Eye (tissue), 1 donor: ENCODE measurements around the gene FOXF1.
A peak's percentile ranks its signal among the peaks of the same experiment; 100 is the strongest.

Experiments used
- DNase-seq: peaks from one replicate; pipeline ENCODE4 v3.0.0-alpha.2; 2015

Gene FOXF1

GRCh38 chr16:86492961-86493629 lies 17.2 kb upstream of the FOXF1 start:
- DNase-seq = no peak

- DNase-seq = peak; percentile 53
Measured at GRCh38 chr16:86494039-86494564, 16.2 kb upstream of the FOXF1 start.

GRCh38 chr16:86494565-86495356 lies 15.6 kb upstream of the FOXF1 start:
- peak; percentile 50 for DNase-seq

GRCh38 chr16:86495357-86495701 lies 15.0 kb upstream of the FOXF1 start:
- DNase-seq = no peak

- peak; percentile 57 for DNase-seq
Measured at GRCh38 chr16:86495756-86496261, 14.5 kb upstream of the FOXF1 start.

- peak; percentile 46 for DNase-seq
Measured at GRCh38 chr16:86496262-86496928, 13.9 kb upstream of the FOXF1 start.

- no peak for DNase-seq
Measured at GRCh38 chr16:86496929-86497461, 13.3 kb upstream of the FOXF1 start.

GRCh38 chr16:86497551-86498021 lies 12.7 kb upstream of the FOXF1 start:
- peak; percentile 70 for DNase-seq

- DNase-seq = peak; percentile 52
Measured at GRCh38 chr16:86498155-86498670, 12.1 kb upstream of the FOXF1 start.

GRCh38 chr16:86498671-86499439 lies 11.5 kb upstream of the FOXF1 start:
- peak; percentile 74 for DNase-seq

- DNase-seq = no peak
Measured at GRCh38 chr16:86499440-86499786, 10.9 kb upstream of the FOXF1 start.

GRCh38 chr16:86499889-86500707 lies 10.2 kb upstream of the FOXF1 start:
- DNase-seq = peak; percentile 49

- DNase-seq = no peak
Measured at GRCh38 chr16:86500708-86501510, 9.4 kb upstream of the FOXF1 start.

GRCh38 chr16:86501989-86502855 lies 8.1 kb upstream of the FOXF1 start:
- peak; percentile 47 for DNase-seq

- DNase-seq = peak; percentile 50
Measured at GRCh38 chr16:86502856-86503748, 7.2 kb upstream of the FOXF1 start.

- no peak for DNase-seq
Measured at GRCh38 chr16:86503830-86504229, 6.5 kb upstream of the FOXF1 start.

- DNase-seq = peak; percentile 48
Measured at GRCh38 chr16:86504315-86505184, 5.8 kb upstream of the FOXF1 start.
